ENCODE measurements around the gene NBEAL1. TPM values are rescaled to one million over a fixed set of nuclear protein-coding genes. Genes with fewer than 3 reads are reported as not detected.

Gene NBEAL1
- total RNA-seq, 1 donor from 2014 or later: 30.5 TPM

DNA sequence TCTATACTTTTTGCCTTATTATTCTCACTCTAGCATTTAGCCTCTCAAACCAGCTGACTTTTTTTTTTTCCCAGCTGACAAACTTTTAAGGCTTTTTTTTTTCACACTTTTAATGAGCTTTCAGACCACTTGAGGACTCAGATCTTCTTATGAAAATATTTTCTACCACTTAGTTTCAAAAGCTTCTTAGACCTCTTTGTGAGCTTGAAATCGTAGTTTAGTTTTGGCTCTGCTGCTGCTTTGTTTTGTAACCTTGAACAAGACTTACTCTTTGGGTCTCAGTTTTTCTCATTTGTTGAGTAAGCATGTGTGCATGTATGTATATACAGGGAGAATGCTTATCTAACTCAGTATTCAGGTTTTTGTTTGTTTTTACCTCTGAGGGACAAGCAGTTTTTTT is 3.5 kb downstream of the NBEAL1 start:
- H3K4me3 Mint-ChIP-seq (ENCODE audit: low read depth): peak overlapping the region; percentile 70
- H3K36me3 Mint-ChIP-seq (ENCODE audit: insufficient read depth): no peaks in the 10 kb centered on the region
- peaks cover 32% of the 10 kb centered on the region for H3K4me1 Mint-ChIP-seq (ENCODE audit: low read depth)
- TF ChIP-seq, protein P1, sequence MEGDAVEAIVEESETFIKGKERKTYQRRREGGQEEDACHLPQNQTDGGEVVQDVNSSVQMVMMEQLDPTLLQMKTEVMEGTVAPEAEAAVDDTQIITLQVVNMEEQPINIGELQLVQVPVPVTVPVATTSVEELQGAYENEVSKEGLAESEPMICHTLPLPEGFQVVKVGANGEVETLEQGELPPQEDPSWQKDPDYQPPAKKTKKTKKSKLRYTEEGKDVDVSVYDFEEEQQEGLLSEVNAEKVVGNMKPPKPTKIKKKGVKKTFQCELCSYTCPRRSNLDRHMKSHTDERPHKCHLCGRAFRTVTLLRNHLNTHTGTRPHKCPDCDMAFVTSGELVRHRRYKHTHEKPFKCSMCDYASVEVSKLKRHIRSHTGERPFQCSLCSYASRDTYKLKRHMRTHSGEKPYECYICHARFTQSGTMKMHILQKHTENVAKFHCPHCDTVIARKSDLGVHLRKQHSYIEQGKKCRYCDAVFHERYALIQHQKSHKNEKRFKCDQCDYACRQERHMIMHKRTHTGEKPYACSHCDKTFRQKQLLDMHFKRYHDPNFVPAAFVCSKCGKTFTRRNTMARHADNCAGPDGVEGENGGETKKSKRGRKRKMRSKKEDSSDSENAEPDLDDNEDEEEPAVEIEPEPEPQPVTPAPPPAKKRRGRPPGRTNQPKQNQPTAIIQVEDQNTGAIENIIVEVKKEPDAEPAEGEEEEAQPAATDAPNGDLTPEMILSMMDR (IDR thresholded peaks at IDR 0.05; ENCODE audit: unreplicated experiment): no peak
- no peaks in the 10 kb centered on the region for H3K9me3 Mint-ChIP-seq (ENCODE audit: low read depth)
- H3K27me3 Mint-ChIP-seq: no peaks in the 10 kb centered on the region
- no peak for DNase-seq (ENCODE audit: low spot score, unreplicated experiment)
- peak overlapping the region; percentile 82 for H3K27ac Mint-ChIP-seq

DNA sequence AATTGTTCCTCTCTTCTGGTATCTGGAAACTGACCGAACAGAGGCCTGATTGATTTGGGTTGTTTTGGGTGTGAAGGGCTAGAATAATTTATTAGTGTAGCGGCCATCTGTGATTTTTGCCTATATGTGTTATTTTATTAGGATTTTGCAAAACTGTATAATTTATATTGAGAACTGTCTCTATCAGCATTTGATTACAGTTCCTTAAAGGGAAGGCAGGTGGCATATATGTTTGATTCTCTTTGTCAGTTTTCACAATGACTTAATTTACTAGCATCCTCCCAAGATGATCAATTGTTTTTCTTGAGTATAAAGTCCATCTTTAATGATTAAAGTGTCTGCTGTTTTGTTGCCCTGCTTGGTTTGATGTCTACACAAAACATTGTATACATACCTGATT is 4.5 kb downstream of the NBEAL1 start:
- no peaks in the 10 kb centered on the region for H3K9me3 Mint-ChIP-seq (ENCODE audit: low read depth)
- H3K36me3 Mint-ChIP-seq (ENCODE audit: insufficient read depth): peaks cover 2% of the 10 kb centered on the region
- H3K4me1 Mint-ChIP-seq (ENCODE audit: low read depth): peaks cover 29% of the 10 kb centered on the region
- H3K27ac Mint-ChIP-seq: no peak overlapping the region
- peak overlapping the region; percentile 53 for H3K4me3 Mint-ChIP-seq (ENCODE audit: low read depth)
- no peaks in the 10 kb centered on the region for H3K27me3 Mint-ChIP-seq
- DNase-seq (ENCODE audit: low spot score, unreplicated experiment): no peak
- TF ChIP-seq, protein P1 (IDR thresholded peaks at IDR 0.05; ENCODE audit: unreplicated experiment): no peak

DNA sequence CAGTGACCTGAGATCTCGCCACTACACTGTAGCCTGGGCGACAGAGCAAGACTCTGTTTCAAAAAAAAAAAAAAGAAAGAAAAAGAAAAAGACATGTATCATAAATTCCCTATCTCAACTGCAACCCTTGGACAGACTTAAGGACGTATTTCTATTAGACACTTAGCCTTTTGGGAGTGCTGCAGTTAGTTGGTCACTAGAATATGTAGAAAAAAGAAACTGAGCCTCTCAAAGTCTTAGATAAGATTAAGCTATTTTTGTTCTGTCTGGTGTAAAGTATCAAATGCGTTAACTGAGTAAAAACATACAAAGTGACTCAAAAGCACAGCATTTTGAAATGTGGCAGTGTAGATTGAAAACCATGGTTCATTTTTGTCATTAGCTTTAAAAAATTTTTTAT is 7.3 kb downstream of the NBEAL1 start:
- Mint-ChIP-seq H3K27ac (no peak overlapping the region), H3K36me3 (ENCODE audit: insufficient read depth) (peaks cover 2% of the 10 kb centered on the region), H3K4me1 (ENCODE audit: low read depth) (peaks cover 17% of the 10 kb centered on the region), H3K9me3 (ENCODE audit: low read depth) (no peaks in the 10 kb centered on the region), H3K27me3 (no peaks in the 10 kb centered on the region), H3K4me3 (ENCODE audit: low read depth) (no peak overlapping the region)
- TF ChIP-seq, protein P1 (IDR thresholded peaks at IDR 0.05; ENCODE audit: unreplicated experiment): no peak
- no peak for DNase-seq (ENCODE audit: low spot score, unreplicated experiment)

DNA sequence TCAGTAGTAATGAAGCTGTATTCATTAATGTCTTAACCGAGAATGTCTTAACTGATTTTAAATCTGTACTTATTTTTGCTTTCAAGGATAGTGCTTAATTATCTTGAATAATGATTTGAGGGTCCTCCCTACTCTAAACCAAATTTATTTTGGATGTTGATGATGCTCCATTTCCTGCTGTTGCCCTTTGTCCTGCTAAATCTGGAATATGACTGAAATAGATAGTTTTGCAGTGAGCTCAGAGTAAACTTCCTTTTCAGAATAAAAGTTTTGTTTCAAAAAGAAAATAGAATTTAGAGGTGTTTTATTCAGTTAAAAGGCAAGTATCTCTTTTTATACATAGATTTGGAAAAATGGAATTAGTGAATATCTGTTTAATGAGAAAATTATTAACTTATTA is 8.1 kb downstream of the NBEAL1 start:
- Mint-ChIP-seq H3K36me3 (ENCODE audit: insufficient read depth) (peaks cover 2% of the 10 kb centered on the region), H3K9me3 (ENCODE audit: low read depth) (no peaks in the 10 kb centered on the region), H3K27ac (no peak overlapping the region), H3K27me3 (no peaks in the 10 kb centered on the region), H3K4me1 (ENCODE audit: low read depth) (peaks cover 16% of the 10 kb centered on the region), H3K4me3 (ENCODE audit: low read depth) (no peak overlapping the region)
- no peak for DNase-seq (ENCODE audit: low spot score, unreplicated experiment)
- TF ChIP-seq, protein P1 (IDR thresholded peaks at IDR 0.05; ENCODE audit: unreplicated experiment): no peak

DNA sequence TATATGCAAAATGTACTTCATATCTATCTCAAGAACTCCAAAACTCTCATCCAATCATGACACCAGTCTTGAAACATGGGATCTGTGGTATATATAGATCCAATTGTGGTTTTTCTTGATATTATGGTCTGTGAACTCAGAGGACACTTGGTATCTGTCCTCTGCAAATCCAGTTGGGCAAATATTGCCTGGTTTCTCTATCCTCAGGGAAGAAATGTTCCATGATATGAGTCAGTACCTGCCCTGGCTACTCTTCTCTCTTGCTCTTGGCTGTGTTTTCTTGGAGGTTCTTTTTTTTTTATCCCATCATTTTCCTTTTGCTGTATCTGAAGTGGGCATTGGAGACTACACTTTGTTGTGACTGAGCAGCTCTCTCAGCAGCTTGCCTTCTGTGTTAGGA is 10.9 kb downstream of the NBEAL1 start:
- TF ChIP-seq, protein P1 (IDR thresholded peaks at IDR 0.05; ENCODE audit: unreplicated experiment): no peak
- Mint-ChIP-seq H3K4me3 (ENCODE audit: low read depth) (no peak overlapping the region), H3K27ac (no peak overlapping the region), H3K4me1 (ENCODE audit: low read depth) (no peaks in the 10 kb centered on the region), H3K9me3 (ENCODE audit: low read depth) (no peaks in the 10 kb centered on the region), H3K36me3 (ENCODE audit: insufficient read depth) (peaks cover 2% of the 10 kb centered on the region), H3K27me3 (no peaks in the 10 kb centered on the region)
- no peak for DNase-seq (ENCODE audit: low spot score, unreplicated experiment)
